ENCODE data around the gene SSX2IP.

SSX2IP gene

GRCh38 chr1:84711121-84711520, 20.9 kb upstream of the SSX2IP start:
- in situ Hi-C loops (cut with HindIII; ENCODE audit: low sequenced_read_pairs): no loop called here

- in situ Hi-C loops (cut with HindIII; ENCODE audit: low sequenced_read_pairs): no loop called here
Measured at GRCh38 chr1:84709131-84709530, 18.9 kb upstream of the SSX2IP start.

GRCh38 chr1:84708031-84708430, 17.8 kb upstream of the SSX2IP start:
- in situ Hi-C loops (cut with HindIII; ENCODE audit: low sequenced_read_pairs): no loop called here

GRCh38 chr1:84705513-84705912, 15.3 kb upstream of the SSX2IP start:
- in situ Hi-C loops (cut with HindIII; ENCODE audit: low sequenced_read_pairs): no loop called here

- in situ Hi-C loops (cut with HindIII; ENCODE audit: low sequenced_read_pairs): no loop called here
Measured at GRCh38 chr1:84704872-84705417, 14.7 kb upstream of the SSX2IP start.

- in situ Hi-C loops (cut with HindIII; ENCODE audit: low sequenced_read_pairs): no loop called here
Measured at GRCh38 chr1:84703431-84703830, 13.2 kb upstream of the SSX2IP start.

GRCh38 chr1:84702143-84702542, 11.9 kb upstream of the SSX2IP start:
- in situ Hi-C loops (cut with HindIII; ENCODE audit: low sequenced_read_pairs): no loop called here

- in situ Hi-C loops (cut with HindIII; ENCODE audit: low sequenced_read_pairs): no loop called here
Measured at GRCh38 chr1:84701376-84701775, 11.1 kb upstream of the SSX2IP start.

- in situ Hi-C loops (cut with HindIII; ENCODE audit: low sequenced_read_pairs): no loop called here
Measured at GRCh38 chr1:84700070-84700469, 9.8 kb upstream of the SSX2IP start.

GRCh38 chr1:84698151-84699110, 8.2 kb upstream of the SSX2IP start:
- in situ Hi-C loops (cut with HindIII; ENCODE audit: low sequenced_read_pairs): no loop called here

GRCh38 chr1:84693785-84694184, 3.5 kb upstream of the SSX2IP start:
- in situ Hi-C loops (cut with HindIII; ENCODE audit: low sequenced_read_pairs): no loop called here

GRCh38 chr1:84693005-84693404, 2.7 kb upstream of the SSX2IP start:
- in situ Hi-C loops (cut with HindIII; ENCODE audit: low sequenced_read_pairs): no loop called here

- in situ Hi-C loops (cut with HindIII; ENCODE audit: low sequenced_read_pairs): no loop called here
Measured at GRCh38 chr1:84692391-84692790, 2.1 kb upstream of the SSX2IP start.

- in situ Hi-C loops (cut with HindIII; ENCODE audit: low sequenced_read_pairs): no loop called here
Measured at GRCh38 chr1:84691122-84691783, 992 bp upstream of the SSX2IP start.

- in situ Hi-C loops (cut with HindIII; ENCODE audit: low sequenced_read_pairs): no loop called here
Measured at GRCh38 chr1:84689514-84690396, 506 bp downstream of the SSX2IP start.

- in situ Hi-C loops (cut with HindIII; ENCODE audit: low sequenced_read_pairs): no loop called here
Measured at GRCh38 chr1:84688463-84689061, 1.7 kb downstream of the SSX2IP start.

GRCh38 chr1:84687714-84688462, 2.4 kb downstream of the SSX2IP start:
- in situ Hi-C loops (cut with HindIII; ENCODE audit: low sequenced_read_pairs): no loop called here

GRCh38 chr1:84686223-84686622, 4.0 kb downstream of the SSX2IP start:
- in situ Hi-C loops (cut with HindIII; ENCODE audit: low sequenced_read_pairs): no loop called here

GRCh38 chr1:84683508-84683907, 6.8 kb downstream of the SSX2IP start:
- in situ Hi-C loops (cut with HindIII; ENCODE audit: low sequenced_read_pairs): no loop called here

GRCh38 chr1:84682047-84682446, 8.2 kb downstream of the SSX2IP start:
- in situ Hi-C loops (cut with HindIII; ENCODE audit: low sequenced_read_pairs): no loop called here

All from DLD1 (cell line).